C4-2B (cell line): Measurements from ENCODE around the gene GMPR2.

Source experiments
- ZFX ChIP-seq: fragments of 450-650 bp; IDR thresholded peaks from 2 replicates; pipeline ENCODE4 v1.6.1; 2017
- TF ChIP-seq, protein P1 (sequence below): fragments of 450-650 bp; conservative IDR thresholded peaks from 2 replicates; pipeline ENCODE4 v1.5.1; 2017; ENCODE audit warnings: mild to moderate bottlenecking

DNA sequence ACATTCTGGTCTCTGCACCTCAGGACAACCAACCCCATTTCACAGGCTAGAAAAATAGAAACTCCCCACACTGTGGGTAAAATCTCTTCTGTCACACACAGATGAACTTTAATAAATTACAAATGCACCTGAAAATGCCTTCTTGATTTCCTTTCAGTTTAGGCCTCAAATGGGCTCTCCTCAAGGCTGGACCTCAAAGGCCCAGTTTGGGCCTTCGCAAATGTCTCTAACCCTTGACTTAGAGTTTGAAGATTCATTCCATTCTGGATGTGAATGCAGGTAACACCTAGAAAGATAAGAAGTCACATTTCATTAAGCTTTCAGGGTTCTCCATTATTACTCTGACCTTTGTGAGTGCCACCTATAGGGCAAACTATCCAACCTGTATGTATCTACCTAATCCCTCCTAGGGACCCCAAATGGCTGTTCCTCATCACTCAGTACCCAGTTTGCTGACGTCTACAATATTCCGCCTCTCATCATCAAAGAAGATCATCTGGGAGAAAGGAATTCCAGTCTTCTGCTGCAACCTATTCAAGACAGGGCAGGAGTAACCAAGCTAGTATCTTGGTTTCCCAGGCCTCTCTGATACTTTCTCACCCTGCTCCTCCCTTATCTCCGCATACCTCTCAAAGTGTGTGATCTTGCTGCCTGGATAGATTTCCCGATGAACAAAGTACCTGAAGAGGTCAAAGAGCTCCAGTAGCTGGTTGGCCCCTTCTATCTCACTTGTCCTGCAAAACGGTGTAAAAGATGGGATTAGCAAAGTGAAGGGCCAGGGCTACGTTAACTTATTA is 18.7 kb upstream of the GMPR2 start:
- TF ChIP-seq, protein P1, sequence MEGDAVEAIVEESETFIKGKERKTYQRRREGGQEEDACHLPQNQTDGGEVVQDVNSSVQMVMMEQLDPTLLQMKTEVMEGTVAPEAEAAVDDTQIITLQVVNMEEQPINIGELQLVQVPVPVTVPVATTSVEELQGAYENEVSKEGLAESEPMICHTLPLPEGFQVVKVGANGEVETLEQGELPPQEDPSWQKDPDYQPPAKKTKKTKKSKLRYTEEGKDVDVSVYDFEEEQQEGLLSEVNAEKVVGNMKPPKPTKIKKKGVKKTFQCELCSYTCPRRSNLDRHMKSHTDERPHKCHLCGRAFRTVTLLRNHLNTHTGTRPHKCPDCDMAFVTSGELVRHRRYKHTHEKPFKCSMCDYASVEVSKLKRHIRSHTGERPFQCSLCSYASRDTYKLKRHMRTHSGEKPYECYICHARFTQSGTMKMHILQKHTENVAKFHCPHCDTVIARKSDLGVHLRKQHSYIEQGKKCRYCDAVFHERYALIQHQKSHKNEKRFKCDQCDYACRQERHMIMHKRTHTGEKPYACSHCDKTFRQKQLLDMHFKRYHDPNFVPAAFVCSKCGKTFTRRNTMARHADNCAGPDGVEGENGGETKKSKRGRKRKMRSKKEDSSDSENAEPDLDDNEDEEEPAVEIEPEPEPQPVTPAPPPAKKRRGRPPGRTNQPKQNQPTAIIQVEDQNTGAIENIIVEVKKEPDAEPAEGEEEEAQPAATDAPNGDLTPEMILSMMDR: no peak
- TF ChIP-seq ZFX: no peak
